GM19468 (cell line): ENCODE measurements around the gene GAA.

Experiments
- ATAC-seq: cut with Tn5 transposase; IDR thresholded peaks from one replicate; pipeline ENCODE4 v1.9.1; 2021; ENCODE audit warnings: mild to moderate bottlenecking, moderate library complexity, moderate number of reproducible peaks; ENCODE audit not compliant: unreplicated experiment; ENCODE audit errors: extremely low read depth

The GAA gene

GRCh38 chr17:80115159-80115558 lies 13.8 kb downstream of the GAA start:
- ATAC-seq: no peak

- ATAC-seq: no peak
These were observed 15.0 kb downstream of the GAA start for GRCh38 chr17:80116276-80116920.

GRCh38 chr17:80116921-80117380 lies 15.6 kb downstream of the GAA start:
- no peak for ATAC-seq

GRCh38 chr17:80117491-80118401 lies 16.4 kb downstream of the GAA start:
- ATAC-seq: no peak

- no peak for ATAC-seq
These were observed 17.4 kb downstream of the GAA start for GRCh38 chr17:80118601-80119270.

- no peak for ATAC-seq
These were observed 17.9 kb downstream of the GAA start for GRCh38 chr17:80119271-80119791.

- no peak for ATAC-seq
These were observed 18.5 kb downstream of the GAA start for GRCh38 chr17:80119839-80120238.

GRCh38 chr17:80122026-80122575 lies 20.7 kb downstream of the GAA start:
- no peak for ATAC-seq

GRCh38 chr17:80122926-80123505 lies 21.6 kb downstream of the GAA start:
- ATAC-seq: no peak

- no peak for ATAC-seq
These were observed 22.4 kb downstream of the GAA start for GRCh38 chr17:80123791-80124190.

GRCh38 chr17:80124351-80124981 lies 23.1 kb downstream of the GAA start:
- no peak for ATAC-seq

- ATAC-seq: no peak
These were observed 24.5 kb downstream of the GAA start for GRCh38 chr17:80125656-80126448.

- ATAC-seq: no peak
These were observed 25.0 kb downstream of the GAA start for GRCh38 chr17:80126449-80126715.

GRCh38 chr17:80129006-80129565 lies 27.7 kb downstream of the GAA start:
- ATAC-seq: no peak

GRCh38 chr17:80130992-80131391 lies 29.6 kb downstream of the GAA start:
- no peak for ATAC-seq

- ATAC-seq: no peak
These were observed 31.7 kb downstream of the GAA start for GRCh38 chr17:80132906-80133625.

- no peak for ATAC-seq
These were observed 32.2 kb downstream of the GAA start for GRCh38 chr17:80133626-80133970.

GRCh38 chr17:80137131-80137530 lies 35.8 kb downstream of the GAA start:
- no peak for ATAC-seq
